ENCODE measurements around the gene SRSF7.

- TF ChIP-seq CTCF (IDR thresholded peaks at IDR 0.05; ENCODE audit: low read depth, low read length, poor library complexity, severe bottlenecking), result no peak
- no peak for TF ChIP-seq EZH2phosphoT487 (IDR thresholded peaks at IDR 0.05; ENCODE audit: borderline replicate concordance, low read length)
Measured at GRCh38 chr2:38734299-38735058, 16.7 kb downstream of the SRSF7 start.

Data from DOHH2 (cell line).